Memory B cell (primary cell): ENCODE data around the gene RNF182.

ENCODE experiments used
- ATAC-seq: fragments of 150-1000 bp; cut with Tn5 transposase; 2 replicates; pipeline ENCODE4 v1.10.0; 2021; ENCODE audit warnings: low read depth, mild to moderate bottlenecking, moderate library complexity
- DNase-seq, 2 donors: peaks; one replicate each; pipeline ENCODE4 v3.0.0; 2022; ENCODE audit warnings: low spot score in 2 of 2
- H3K27ac Mint-ChIP-seq: one replicate; pipeline ENCODE4 v1.8.0; 2022; ENCODE audit warnings: mild to moderate bottlenecking, moderate library complexity, mixed read lengths
- H3K27me3 Mint-ChIP-seq: one replicate; pipeline ENCODE4 v1.8.0; 2022; ENCODE audit warnings: mixed read lengths
- H3K36me3 Mint-ChIP-seq: one replicate; pipeline ENCODE4 v1.8.0; 2022; ENCODE audit warnings: mild to moderate bottlenecking, mixed read lengths
- H3K4me1 Mint-ChIP-seq: one replicate; pipeline ENCODE4 v1.8.0; 2022; ENCODE audit warnings: mixed read lengths
- H3K4me3 Mint-ChIP-seq: one replicate; pipeline ENCODE4 v1.8.0; 2022; ENCODE audit warnings: mild to moderate bottlenecking, moderate library complexity, mixed read lengths
- H3K9me3 Mint-ChIP-seq: one replicate; pipeline ENCODE4 v1.8.0; 2022; ENCODE audit warnings: mixed read lengths

Gene RNF182

DNA sequence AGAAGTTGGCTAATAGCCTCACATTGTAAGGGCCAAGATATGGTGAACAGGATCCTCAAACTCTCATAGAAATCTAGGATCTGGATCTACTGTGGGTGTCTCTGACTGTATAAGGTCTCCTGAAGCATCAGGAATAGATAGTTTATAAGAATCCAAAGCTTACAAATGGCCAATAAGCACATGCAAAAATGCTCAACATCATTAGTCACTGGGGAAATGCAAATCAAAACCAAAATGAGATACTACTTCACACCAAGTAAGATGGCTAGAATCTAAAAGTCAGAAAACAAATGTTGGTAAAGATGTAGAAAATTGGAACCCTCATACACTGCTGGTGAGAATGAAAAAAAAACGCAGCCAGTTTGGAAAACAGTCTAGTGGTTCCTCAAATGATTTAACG is 14.3 kb upstream of the RNF182 start:
- ATAC-seq (no peak), DNase-seq (no peak)
- H3K9me3 Mint-ChIP-seq, result no peaks in the 10 kb centered on the region
- H3K36me3 Mint-ChIP-seq, result no peaks in the 10 kb centered on the region
- no peak overlapping the region for H3K4me3 Mint-ChIP-seq
- peaks cover 3% of the 10 kb centered on the region for H3K4me1 Mint-ChIP-seq
- H3K27me3 Mint-ChIP-seq, result peaks cover 4% of the 10 kb centered on the region
- H3K27ac Mint-ChIP-seq, result no peak overlapping the region

DNA sequence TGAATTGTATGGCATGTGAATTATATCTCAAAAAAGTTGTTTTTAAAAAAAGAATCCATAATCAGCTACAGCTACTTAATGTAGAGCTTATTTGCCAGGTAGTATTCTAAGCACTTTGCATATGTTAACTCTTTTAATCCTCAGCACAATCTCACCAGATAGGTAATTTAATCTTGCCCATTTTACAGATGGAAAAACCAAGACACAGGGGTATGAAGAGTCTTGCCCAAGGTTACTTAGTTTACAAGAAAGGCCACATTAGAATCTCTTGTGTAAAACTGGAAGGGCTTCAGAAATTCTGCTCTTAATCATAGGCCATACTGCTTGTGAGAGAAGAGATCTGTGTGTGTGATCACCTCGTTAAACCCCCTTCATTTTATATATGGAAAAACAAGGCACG is 13.4 kb upstream of the RNF182 start:
- H3K27ac Mint-ChIP-seq, result no peak overlapping the region
- H3K27me3 Mint-ChIP-seq, result peaks cover 4% of the 10 kb centered on the region
- H3K36me3 Mint-ChIP-seq, result no peaks in the 10 kb centered on the region
- H3K4me3 Mint-ChIP-seq, result no peak overlapping the region
- peaks cover 6% of the 10 kb centered on the region for H3K4me1 Mint-ChIP-seq
- DNase-seq (no peak), ATAC-seq (no peak)
- H3K9me3 Mint-ChIP-seq, result no peaks in the 10 kb centered on the region

DNA sequence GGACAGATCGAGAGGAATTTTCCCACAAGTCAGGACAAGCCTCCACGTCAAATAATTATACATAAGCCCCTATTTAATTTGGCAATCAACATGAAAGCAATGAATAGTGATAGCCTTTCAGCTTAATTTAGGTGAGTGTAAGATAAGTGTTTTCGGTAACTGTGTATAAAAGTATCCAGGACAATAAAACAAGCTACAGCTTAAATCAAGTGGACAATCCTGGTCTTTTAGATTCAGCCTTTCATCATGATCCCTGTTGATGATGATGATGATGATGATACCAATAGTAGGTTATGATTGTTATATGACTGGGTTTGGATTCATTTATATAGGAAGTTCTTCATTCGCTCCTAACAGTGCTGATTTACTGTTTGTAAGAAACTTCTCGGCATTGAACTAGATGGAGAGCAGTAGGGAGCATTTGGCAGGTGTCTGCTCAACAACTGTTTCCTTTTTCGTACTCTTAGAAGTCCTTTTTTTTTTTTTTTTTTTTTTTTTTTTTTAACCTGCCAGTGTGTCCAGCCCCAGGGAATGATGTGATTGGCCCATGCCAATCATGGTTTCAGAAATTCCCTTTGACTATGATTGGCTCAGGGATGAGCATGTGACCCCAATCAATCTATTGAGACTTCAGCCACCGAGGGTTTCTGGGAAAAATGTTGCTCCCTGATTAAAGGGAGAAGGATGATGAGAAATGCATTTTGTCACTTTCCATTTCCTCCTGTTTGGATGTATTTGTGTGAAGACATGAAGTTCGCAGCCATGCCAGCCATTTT is 11.3 kb upstream of the RNF182 start:
- Mint-ChIP-seq H3K9me3 (no peaks in the 10 kb centered on the region), H3K27me3 (peaks cover 4% of the 10 kb centered on the region), H3K4me3 (no peak overlapping the region), H3K36me3 (no peaks in the 10 kb centered on the region), H3K4me1 (peaks cover 7% of the 10 kb centered on the region), H3K27ac (no peak overlapping the region)
- ATAC-seq (no peak), DNase-seq (no peak)

DNA sequence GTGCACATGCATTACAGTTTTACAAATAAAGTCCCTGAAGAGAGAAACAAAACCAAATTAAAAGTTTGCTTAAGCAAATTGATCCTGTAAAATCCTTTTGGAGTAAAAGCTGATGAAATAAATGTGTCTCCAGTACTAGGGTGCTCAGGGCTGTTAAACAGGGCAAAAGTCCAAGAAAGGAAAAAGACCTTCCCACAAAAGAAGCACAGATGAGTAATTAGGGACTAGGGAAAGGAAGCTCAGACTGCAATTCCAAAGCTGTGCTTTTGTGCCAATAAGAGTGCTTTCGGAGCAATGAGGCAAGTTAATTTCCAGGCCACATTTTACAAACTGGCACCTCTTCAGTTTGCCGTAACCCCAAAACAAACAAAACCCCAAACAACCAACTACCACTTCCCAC is 10.4 kb upstream of the RNF182 start:
- H3K9me3 Mint-ChIP-seq, result no peaks in the 10 kb centered on the region
- no peak overlapping the region for H3K27ac Mint-ChIP-seq
- H3K4me3 Mint-ChIP-seq, result no peak overlapping the region
- ATAC-seq, result no peak
- H3K36me3 Mint-ChIP-seq, result no peaks in the 10 kb centered on the region
- no peak for DNase-seq
- peaks cover 3% of the 10 kb centered on the region for H3K27me3 Mint-ChIP-seq
- peaks cover 3% of the 10 kb centered on the region for H3K4me1 Mint-ChIP-seq

DNA sequence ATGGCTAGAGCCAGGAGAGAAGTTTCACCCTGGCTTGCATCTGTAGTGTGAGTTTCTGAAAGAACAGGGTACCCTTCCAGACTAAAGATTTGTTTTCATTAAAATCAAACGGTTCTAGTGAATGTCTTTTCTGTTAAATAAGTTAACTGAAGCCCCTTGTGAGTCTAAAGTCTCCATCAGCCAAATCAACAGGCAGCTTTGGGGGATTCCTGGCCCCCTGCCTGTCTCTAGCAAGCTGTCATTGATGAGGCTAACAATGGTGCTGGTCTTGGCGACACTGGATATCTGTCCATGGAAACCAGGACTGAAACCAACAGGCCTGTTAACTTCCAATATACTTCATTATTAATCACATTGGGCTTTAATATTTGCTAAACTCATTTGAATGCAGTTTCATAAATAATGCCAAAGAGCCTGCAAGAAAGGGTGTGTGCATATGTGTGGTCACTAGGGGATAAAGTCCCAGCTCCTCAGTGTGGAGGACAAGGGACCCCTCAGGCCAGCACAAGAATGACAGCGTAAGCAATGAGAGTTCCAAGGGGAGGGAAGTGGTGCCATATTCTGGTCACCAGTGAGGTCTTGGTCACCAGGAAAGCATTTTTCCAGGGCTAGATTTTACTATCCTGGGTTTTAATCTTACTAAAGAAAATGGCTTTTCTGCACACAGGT is 9.1 kb upstream of the RNF182 start:
- Mint-ChIP-seq H3K4me3 (no peak overlapping the region), H3K9me3 (no peaks in the 10 kb centered on the region), H3K36me3 (no peaks in the 10 kb centered on the region), H3K27ac (no peak overlapping the region), H3K27me3 (peaks cover 3% of the 10 kb centered on the region), H3K4me1 (peaks cover 3% of the 10 kb centered on the region)
- DNase-seq (no peak), ATAC-seq (no peak)

DNA sequence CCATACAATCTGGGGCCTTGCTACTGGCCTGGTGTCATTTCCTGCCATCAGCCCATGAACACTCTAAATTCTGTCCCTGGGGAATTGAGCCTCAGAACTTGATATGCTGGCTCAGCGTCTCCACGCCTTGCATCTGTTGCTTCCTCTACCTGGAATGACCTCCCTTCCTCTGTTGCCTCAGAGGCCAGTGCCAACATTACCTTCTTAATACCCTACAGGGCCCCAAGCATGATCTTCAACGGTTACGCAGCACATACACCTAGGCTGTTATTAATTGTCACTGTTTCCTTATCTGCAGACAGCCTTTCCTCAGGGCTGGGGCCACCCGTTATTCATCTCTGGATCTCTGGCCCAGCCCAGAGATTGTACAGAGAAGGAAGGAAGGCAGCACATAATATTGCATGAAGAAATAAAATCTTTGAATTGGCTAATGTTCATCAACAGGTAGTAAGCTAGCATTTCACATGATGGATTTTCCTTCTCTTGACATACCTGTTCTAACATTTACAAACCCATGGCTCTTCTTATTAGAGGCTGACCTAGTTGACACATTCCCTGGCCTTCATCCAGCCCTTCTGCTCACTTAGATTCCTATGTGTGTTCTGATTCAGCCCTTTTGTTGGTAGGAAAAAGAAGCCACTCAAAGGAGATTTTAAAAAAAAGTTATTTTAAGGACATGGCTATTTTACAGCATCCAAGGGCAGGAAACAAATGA is 8.4 kb upstream of the RNF182 start:
- peaks cover 4% of the 10 kb centered on the region for H3K27me3 Mint-ChIP-seq

DNA sequence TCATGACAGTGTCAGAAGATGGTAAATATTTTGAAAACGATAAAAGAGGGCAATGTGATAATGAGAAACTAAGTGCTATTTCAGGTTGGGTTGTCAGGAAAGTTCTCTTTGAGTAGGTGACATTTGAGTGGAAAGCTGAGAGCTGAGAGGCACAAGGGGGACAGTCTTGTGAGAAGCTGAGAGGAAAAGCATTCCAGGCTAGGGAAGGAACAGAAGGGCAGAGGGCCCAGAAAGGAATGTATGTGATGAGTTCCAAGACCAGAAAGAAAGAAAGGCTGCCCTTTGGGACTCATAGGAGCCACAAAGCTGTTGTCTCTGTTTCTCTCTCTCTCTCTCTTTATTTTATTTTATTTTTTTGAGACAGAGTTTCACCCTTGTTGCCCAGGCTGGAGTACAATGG is 7.6 kb upstream of the RNF182 start:
- no peak for DNase-seq
- Mint-ChIP-seq H3K27ac (no peak overlapping the region), H3K9me3 (no peaks in the 10 kb centered on the region), H3K27me3 (peaks cover 4% of the 10 kb centered on the region), H3K4me1 (peaks cover 3% of the 10 kb centered on the region), H3K4me3 (no peak overlapping the region), H3K36me3 (no peaks in the 10 kb centered on the region)
- ATAC-seq, result no peak

More for the DNA sequence above, 8.4 kb upstream of the RNF182 start:
- no peaks in the 10 kb centered on the region for H3K9me3 Mint-ChIP-seq
- no peak overlapping the region for H3K4me3 Mint-ChIP-seq
- H3K27ac Mint-ChIP-seq, result no peak overlapping the region
- peak; percentile 35 for ATAC-seq
- no peaks in the 10 kb centered on the region for H3K36me3 Mint-ChIP-seq
- DNase-seq, result no peak
- H3K4me1 Mint-ChIP-seq, result peaks cover 3% of the 10 kb centered on the region

DNA sequence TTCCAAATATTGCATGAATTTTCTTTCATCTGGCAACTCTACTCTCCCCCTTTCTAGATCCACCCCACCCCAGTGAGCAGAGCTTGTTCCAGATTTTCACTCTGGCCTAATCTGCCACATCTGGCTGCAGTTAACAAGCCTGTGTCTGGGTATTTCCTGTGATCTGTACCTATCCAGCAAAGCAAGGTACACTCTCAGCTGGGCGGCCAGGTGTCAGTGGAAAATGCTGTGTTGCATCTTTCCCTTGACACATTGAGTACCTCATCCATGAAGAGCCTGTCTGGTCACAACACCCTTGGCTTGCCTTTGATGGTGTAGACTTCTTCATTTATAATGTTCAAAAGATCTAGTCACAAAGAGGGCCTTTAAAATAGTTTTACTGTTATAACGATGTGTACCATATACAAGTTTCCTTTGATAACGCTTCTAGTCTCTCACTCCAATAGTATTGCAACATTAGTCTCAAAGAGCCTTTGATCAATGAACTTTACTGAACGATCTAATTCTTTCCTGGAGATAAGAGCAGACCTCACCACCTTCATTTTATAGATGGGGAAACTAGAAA is 6.0 kb upstream of the RNF182 start:
- Mint-ChIP-seq H3K9me3 (no peaks in the 10 kb centered on the region), H3K27me3 (peaks cover 4% of the 10 kb centered on the region), H3K27ac (no peak overlapping the region), H3K4me3 (no peak overlapping the region), H3K36me3 (no peaks in the 10 kb centered on the region), H3K4me1 (peaks cover 3% of the 10 kb centered on the region)
- no peak for DNase-seq
- ATAC-seq, result no peak

DNA sequence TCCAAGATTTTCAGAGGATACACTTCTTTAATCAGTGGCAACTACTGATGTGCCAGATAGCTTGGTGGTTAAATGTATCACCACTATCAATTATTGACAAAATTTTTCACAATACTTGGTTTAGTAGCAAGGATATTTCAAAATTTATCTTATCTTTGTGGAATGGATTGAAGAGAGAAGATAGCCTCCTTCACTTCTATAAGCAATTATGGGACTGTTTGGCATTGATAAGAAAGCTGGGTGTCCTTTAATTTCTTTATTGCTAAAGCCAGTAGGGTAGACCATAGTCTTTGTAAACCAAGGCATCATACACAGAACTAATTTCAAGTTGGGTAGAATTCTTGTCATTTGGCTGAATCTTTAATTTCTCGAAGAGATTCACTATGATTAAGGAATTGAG is 4.9 kb upstream of the RNF182 start:
- Mint-ChIP-seq H3K9me3 (no peaks in the 10 kb centered on the region), H3K27ac (no peak overlapping the region), H3K36me3 (no peaks in the 10 kb centered on the region), H3K4me3 (no peak overlapping the region), H3K27me3 (peaks cover 10% of the 10 kb centered on the region), H3K4me1 (peaks cover 10% of the 10 kb centered on the region)
- ATAC-seq (no peak), DNase-seq (no peak)

DNA sequence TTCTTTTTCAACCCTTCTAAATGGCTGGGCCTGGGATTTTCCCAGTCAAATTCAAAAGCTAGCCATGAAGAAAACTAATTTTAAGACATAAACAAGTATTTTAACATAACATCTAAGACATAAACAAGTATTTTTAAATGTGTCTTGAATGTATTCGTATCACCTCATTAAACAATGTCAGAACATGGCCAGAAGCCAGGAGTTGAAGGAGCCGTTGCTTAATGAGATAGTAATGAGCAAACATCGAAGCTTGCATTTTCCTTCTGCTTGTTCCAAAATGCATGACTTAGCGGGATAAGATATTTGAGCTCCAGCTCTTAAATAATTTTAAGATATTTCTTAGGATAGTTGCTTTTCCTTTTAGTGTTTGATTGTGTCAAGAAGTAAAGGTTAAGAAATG is 4.2 kb upstream of the RNF182 start:
- H3K4me3 Mint-ChIP-seq, result no peak overlapping the region
- no peak for ATAC-seq
- peaks cover 14% of the 10 kb centered on the region for H3K4me1 Mint-ChIP-seq
- no peaks in the 10 kb centered on the region for H3K9me3 Mint-ChIP-seq
- DNase-seq, result no peak
- no peak overlapping the region for H3K27ac Mint-ChIP-seq
- H3K36me3 Mint-ChIP-seq, result no peaks in the 10 kb centered on the region
- H3K27me3 Mint-ChIP-seq, result peaks cover 11% of the 10 kb centered on the region

DNA sequence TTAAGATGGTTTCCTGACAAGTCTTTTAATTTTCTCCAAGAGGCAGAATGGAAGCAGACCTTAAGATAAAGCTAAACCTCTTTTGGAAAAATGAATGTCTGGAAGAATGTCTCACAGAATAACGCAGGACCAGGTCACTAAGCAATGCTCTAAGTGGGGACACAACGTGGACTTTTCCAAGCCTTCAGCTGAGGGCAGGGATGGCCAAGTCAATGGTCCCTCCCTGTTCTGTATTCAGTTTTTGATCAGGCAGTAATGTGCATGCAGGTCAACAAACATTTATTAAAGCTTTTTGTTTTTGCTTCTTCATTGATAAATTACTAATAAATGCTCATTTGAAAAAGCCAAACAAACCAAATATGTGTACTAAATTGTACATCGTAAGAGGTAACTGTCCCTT is 2.0 kb upstream of the RNF182 start:
- ATAC-seq, result no peak
- peaks cover 13% of the 10 kb centered on the region for H3K4me1 Mint-ChIP-seq
- H3K9me3 Mint-ChIP-seq, result peaks cover 2% of the 10 kb centered on the region
- H3K27ac Mint-ChIP-seq, result no peak overlapping the region
- H3K36me3 Mint-ChIP-seq, result no peaks in the 10 kb centered on the region
- no peak overlapping the region for H3K4me3 Mint-ChIP-seq
- DNase-seq, result no peak
- H3K27me3 Mint-ChIP-seq, result peaks cover 18% of the 10 kb centered on the region

DNA sequence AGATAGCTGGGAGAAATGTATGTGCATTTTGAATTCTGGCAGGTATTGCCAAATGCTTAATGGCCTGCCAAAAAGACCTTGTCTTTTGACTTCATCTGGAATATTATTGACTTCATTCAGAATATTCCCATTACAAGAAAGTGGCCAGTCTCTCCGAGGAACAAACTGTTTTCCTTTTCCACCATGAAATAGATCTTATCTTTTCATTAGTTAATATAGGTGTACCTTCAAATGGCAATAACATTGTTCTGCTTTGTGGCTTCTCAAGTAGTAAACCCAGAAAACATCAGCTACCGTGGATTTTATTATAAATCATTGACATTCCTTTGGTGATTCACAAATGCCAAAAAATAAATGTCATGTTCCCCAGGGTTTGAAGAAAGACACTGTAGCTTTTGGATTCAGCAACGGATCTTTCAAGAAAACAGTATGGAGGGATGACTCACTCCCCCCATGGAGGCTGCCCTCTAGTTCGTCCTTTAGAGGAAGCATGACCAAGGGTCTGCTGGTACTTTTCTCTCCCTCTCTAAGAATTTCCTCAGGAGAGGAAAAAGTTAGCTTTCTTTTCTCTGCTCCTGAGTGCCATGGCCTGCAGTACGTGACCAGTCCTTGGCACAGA is 1.1 kb upstream of the RNF182 start:
- Mint-ChIP-seq H3K27ac (no peak overlapping the region), H3K9me3 (peaks cover 2% of the 10 kb centered on the region), H3K27me3 (peaks cover 24% of the 10 kb centered on the region), H3K36me3 (no peaks in the 10 kb centered on the region), H3K4me3 (peak overlapping the region; percentile 83), H3K4me1 (peaks cover 13% of the 10 kb centered on the region)
- ATAC-seq (no peak), DNase-seq (no peak)

DNA sequence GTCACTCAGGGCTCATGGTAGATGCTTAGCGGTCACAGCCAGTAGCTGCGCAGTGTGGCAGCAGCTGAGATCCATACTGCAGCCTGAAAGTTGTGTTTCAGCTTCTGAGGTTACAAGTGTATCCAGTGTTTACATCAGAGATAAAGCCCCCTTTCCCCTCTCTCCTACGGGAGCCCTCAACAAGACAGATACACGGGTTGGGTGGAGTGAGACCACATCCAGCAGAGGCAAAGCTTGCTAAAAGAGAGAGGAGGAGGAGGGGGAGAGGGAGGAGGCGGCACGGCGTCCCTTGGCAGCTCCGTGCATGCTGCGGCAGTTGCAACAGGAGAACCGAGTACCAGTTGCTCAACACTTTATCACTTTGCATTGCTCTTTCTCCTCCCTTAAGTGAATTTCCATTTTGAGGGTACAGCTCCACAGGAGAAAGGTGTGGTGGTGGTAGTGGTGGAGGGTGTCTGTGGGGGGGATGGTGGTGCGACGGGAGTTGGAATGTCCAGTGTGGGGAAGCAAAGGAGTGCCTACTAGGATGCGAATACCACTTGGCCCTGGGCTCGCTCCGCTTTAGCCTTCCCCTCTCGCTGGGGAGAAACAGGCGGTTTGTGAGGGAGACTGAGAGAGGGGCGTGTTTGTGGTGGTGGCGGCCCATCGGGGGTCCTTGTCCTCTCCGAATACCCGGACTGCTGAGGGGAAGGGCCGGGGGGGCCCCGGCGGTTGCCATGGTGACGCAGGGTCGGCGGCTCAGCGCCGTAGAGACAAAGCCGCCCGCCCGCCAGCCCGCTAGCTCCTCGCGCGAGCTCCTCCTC is 405 bp upstream of the RNF182 start:
- ATAC-seq, result peak; percentile 85
- Mint-ChIP-seq H3K27ac (peak overlapping the region; percentile 15), H3K4me3 (peak overlapping the region; percentile 83), H3K4me1 (peaks cover 13% of the 10 kb centered on the region), H3K27me3 (peaks cover 26% of the 10 kb centered on the region), H3K36me3 (no peaks in the 10 kb centered on the region), H3K9me3 (peaks cover 2% of the 10 kb centered on the region)
- DNase-seq, result peak; percentile 29 to 42
